CD4-positive, alpha-beta T cell treated with Interleukin-17A for 1 hour (primary cell): ENCODE results near the gene GRM8.

Experiments used
- DNase-seq: peaks from one replicate; pipeline ENCODE4 v3.0.0-alpha.2; 2020

The GRM8 gene

DNA sequence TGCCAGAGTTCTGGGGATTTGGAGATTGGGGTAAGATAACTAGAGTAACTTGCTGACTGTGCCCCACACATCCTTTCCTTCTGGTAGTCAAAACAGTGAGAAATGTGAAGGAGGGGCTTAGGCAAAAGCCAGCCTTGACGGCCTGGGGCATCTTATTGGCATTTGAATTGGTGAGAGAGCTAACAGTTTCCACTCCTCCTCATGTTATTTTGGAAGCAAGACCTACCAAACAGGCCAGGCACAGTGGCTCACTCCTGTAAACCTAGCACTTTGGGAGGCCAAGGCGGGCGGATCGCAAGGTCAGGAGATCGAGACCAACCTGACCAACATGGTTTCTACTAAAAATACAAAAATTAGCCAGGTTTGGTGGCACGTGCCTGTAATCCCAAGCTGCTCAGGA lies 596.6 kb downstream of the GRM8 start:
- no peak for DNase-seq

- DNase-seq: no peak
These were observed 615.2 kb downstream of the GRM8 start for GRCh38 chr7:126637538-126637937.

- DNase-seq: no peak
These were observed 617.2 kb downstream of the GRM8 start for GRCh38 chr7:126635545-126635944.

DNA sequence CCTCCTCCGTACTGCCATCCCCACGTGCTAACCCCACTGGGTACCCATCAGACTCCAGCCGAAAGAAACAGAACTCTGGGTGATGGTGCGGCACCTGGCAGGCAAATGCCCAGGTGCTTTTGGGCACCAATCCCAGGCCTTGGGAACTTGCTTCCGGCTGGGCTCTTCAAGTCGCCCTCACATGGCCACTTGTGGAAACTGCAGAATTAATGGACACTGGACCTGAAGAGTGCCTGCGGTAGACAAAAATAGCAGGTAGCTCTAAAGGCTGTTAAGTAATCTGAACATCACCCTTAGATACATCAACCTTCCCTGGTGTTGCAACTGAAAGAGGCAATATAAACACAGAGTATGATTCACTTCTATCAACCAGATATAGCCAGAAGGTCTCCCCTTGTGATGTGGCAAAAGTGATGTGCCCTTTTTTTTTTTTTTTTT lies 644.4 kb downstream of the GRM8 start:
- no peak for DNase-seq

DNA sequence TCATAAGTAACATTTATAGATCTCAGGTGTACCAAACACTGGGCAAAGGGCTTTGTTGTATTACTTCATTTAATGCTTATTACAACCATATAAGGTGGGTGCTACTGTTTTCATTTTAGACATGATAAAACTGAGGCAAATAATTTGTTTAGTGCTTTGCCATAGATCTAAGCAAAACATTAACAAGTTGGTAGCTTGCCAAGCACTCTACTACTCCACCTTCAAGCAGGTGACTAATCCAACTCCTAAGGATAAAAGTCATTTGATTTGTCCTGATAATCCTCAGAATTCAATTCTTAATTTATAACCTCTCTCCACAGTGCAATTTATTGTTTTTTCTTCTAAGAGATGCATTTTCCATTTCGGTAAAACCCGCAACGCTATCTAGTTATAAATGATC lies 646.4 kb downstream of the GRM8 start:
- DNase-seq: no peak

DNA sequence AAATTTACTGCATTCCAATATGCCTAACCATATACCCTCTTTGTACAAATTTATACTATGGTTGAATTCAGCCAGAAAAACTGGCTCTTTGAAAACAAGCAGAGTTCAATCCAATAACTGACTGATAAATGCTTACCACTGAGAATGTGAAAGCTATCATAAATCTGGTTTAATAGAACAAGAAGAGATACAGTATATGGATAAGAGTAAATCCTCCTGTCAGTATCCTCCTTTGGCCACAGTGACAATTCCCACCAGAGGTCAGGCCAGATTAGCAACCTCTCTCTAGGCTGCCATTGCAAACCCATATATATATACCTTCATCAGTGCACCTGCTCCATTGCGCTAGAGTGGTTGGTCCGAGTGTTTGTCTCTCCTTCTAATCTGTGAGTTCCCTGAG lies 647.2 kb downstream of the GRM8 start:
- DNase-seq: no peak

DNA sequence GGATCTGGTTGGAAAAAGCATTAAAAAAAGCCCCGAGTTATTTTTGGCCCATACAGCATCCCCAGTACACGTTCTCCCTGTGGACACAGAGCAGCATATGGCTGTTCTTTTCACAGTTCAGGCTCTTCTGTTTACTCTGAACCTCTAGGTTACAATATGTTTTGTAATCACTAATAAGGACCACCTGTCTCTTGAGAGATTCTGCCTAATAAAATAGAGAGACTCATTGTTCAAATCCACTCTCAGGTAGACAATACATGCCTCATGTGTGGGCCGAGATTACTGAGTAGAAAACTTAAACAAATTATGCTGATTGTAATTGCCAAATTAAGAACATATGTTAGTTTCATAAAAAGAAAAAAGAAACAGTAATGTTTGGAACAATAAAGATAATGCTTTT lies 647.7 kb downstream of the GRM8 start:
- no peak for DNase-seq

DNA sequence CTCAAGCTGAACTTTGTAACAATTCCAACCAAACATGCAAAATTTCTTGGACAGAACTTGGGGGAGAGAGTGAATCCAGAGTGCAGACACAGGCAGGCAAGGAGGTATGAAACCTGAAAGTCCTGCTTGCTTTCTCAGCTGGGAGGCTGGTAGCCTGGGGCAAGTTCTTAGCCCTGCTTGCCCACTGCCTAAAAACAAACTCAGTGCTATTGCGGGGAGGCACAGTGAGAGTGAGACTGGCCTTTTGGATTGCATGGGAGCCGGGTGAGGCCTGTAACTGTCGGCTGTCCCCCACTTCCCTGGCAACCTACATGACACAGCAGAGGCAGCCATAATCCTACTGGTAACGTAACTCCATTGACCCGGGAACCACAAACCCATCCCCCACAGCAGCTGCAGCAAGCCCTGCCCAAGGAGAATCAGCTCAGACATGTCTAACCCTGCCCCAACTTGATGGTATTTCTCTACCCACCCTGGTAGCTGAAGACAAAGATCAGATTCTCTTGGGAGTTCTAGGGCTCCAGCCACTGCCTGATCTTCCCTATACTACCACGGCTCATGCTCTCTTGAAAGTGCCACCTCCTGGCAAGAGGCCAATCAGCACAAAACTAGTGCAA lies 663.6 kb downstream of the GRM8 start:
- no peak for DNase-seq

DNA sequence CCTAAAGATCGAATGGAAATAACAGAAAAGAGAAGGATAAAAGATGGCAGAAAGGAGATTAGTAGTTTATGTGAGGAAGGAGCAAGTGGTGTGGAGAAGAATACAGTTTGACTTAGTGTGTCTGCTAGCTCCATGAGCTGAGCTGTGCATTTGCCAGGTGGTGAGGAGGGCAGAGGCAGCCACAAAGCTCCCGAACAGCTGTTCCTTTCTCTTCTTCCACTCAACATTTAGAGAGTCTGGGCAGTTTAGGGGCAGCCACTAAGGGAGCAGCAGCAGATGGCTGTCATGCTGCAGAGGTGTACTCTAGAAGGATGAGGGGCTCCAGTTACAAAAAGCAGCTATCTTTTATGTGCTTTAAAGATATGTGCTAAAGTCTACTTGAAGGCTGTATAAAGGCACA lies 674.4 kb downstream of the GRM8 start:
- DNase-seq: no peak

- DNase-seq: no peak
These were observed 678.2 kb downstream of the GRM8 start for GRCh38 chr7:126574276-126575250.

- no peak for DNase-seq
These were observed 681.9 kb downstream of the GRM8 start for GRCh38 chr7:126570845-126571244.

DNA sequence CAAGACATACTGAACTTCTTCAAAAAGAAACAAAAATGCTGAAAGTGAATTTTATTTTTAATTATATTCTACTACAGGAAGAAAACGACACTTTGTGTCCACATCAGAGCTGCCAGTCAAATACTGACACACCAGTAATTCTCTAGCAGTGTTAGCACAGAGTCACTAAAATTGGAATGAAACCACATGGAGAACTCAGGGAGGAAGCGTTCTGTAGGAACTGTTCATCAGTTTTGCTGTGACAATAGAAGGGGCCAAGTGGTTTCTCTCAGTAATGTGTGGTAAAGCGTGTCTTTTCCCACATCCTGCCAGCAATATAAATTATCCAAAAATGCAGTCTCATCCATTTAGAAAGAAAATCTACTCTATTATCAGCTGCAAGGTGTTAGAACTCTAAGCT lies 683.3 kb downstream of the GRM8 start:
- DNase-seq: no peak

GRCh38 chr7:126557271-126557670 lies 695.5 kb downstream of the GRM8 start:
- no peak for DNase-seq

- DNase-seq: no peak
These were observed 711.3 kb downstream of the GRM8 start for GRCh38 chr7:126541406-126541805.

GRCh38 chr7:126535176-126535575 lies 717.6 kb downstream of the GRM8 start:
- DNase-seq: no peak

DNA sequence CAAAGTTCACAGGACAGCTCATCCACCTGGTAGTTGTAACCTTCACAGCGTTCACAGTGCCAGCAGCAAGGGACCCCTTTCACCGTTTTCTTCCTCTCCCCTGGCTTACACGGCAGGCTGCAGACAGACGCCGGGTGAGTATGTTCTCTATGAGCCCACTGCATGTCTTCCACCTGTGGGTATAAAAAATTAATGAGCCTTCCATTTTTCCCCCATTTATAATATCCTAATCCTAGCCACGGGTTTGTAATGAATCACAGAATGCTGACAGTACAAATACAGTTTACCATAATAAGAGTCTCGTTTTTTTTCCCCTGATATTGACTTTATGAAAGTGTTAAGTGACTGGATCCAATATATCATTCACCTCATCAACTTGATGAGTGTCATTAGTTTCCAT lies 719.0 kb downstream of the GRM8 start:
- no peak for DNase-seq

DNA sequence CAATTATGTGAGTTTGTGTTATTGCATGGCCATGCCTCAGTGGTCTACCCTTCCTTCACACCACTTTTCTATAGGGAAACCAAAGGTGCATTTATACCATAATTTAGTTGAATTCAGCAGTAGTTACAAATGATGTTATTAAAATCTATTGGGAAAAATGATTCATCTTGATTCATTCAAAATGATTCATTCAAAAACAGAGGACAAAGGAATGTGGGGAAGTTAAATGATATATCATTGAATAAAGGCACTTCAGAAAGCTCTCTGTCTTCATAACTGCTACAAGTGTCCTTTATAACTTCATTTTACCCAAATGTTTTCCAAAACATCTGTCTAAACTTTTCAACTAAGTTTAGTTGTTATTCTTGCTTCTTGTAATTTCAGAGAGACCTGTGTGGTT lies 722.9 kb downstream of the GRM8 start:
- DNase-seq: no peak

GRCh38 chr7:126529254-126529653 lies 723.5 kb downstream of the GRM8 start:
- no peak for DNase-seq

GRCh38 chr7:126525906-126526305 lies 726.8 kb downstream of the GRM8 start:
- DNase-seq: no peak

DNA sequence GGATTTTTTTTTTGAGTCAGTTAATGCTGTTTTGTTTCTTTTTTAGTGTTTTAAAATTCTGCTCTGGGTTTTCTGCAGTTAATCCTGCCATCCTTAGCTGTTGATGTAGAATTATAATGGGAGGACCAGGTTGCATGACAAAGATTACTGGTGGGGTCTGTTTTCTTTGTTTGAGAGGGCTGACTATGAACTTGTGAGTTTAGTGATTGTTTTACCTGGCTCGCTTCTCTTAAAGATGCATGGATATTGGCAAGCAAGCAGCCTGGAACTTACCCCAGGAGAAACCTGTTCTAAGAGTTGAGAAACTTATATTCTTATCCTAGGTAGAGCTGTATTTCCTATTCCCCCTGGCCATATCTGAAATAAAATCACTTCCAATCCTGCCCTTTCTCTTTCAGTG lies 727.8 kb downstream of the GRM8 start:
- DNase-seq: no peak

GRCh38 chr7:126511046-126511445 lies 741.7 kb downstream of the GRM8 start:
- DNase-seq: no peak

- no peak for DNase-seq
These were observed 751.1 kb downstream of the GRM8 start for GRCh38 chr7:126501617-126502016.

DNA sequence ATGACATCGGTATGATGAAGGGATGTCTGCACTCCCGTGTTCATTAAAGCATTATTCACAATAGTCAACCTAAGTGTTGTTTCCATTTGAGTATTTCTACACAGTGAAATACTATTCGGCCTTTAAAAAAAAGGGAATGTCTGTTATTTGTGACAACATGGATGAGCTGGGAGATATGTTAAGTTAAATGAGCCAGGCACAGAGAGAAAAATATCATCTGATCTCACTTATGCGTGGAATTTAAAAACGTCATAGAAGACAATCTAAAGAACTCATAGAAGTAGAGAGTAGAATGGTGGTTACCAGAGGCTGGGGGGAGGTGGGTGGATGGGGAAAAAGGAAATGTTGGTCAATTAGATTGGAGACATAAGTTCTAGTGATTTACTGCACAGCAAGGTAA lies 753.3 kb downstream of the GRM8 start:
- no peak for DNase-seq

- no peak for DNase-seq
These were observed 757.0 kb downstream of the GRM8 start for GRCh38 chr7:126495733-126496132.
